ENCODE results near the gene TMEM135.

GRCh38 chr11:87316491-87316890 lies 278.8 kb downstream of the TMEM135 start:
- no peak for TF ChIP-seq EZH2 (IDR thresholded peaks at IDR 0.05; ENCODE audit: borderline replicate concordance, insufficient read depth, low read depth, low read length, poor library complexity, severe bottlenecking)
- TF ChIP-seq CTCF (IDR thresholded peaks at IDR 0.05): no peak
